Limb (tissue), 2 donors: ENCODE measurements around the gene FAM72C.
"Not testable (repeated sequence)": the region's sequence is repeated elsewhere in the genome, so short reads cannot be mapped to it uniquely, and the experiment has no call there.

Source experiments
- DNase-seq, 2 donors: peaks; one replicate each; pipeline ENCODE4 v3.0.0-alpha.2; 2016; ENCODE audit errors: extremely low spot score in 2 of 2

FAM72C gene

GRCh38 chr1:143913705-143914104, 58.1 kb downstream of the FAM72C start:
- not testable (repeated sequence) for DNase-seq
